GM19438 (cell line): ENCODE measurements around the gene ZNF200.

Experiments
- ATAC-seq: cut with Tn5 transposase; IDR thresholded peaks from one replicate; pipeline ENCODE4 v1.9.1; 2021; ENCODE audit warnings: low read depth; ENCODE audit not compliant: unreplicated experiment

The ZNF200 gene

DNA sequence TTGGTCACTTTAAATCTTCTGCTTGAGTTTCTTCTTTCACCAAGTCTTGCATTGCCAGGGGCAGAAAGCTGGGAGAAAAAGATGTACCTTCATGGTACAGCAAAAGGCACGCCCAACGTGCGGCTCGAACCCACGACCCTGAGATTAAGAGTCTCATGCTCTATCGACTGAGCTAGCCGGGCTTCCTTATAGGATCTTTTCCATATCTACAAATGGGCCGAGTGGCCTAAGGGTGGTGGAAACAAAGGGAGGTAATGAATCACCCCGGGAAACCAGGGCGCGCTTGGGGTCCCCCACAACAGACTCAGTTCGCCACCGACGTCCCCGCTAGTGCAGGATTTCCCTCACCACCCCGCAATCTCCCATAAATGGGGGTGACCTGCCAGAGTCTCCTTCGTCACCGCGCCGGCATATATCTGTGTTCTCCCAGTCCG, 54.5 kb downstream of the ZNF200 start:
- ATAC-seq = no peak

DNA sequence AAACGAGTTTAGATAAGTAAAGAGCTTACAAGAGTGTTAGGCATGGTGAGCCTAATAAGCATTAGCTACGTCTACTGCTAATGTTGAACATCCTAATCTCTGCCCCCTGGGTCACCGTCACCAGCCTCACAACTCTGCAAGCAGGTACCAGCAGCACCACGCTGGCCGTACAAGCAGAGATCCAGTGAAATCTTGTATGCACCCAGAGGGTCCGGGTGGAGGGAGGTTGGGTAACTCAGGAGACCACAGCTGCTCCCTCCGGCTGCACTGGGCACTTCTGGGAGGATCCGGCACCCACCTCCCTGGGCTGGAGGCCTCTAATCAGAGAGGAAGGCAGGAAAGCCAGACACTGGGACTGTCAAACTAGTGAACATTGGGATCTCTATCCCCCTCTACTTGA, 55.3 kb downstream of the ZNF200 start:
- no peak for ATAC-seq

DNA sequence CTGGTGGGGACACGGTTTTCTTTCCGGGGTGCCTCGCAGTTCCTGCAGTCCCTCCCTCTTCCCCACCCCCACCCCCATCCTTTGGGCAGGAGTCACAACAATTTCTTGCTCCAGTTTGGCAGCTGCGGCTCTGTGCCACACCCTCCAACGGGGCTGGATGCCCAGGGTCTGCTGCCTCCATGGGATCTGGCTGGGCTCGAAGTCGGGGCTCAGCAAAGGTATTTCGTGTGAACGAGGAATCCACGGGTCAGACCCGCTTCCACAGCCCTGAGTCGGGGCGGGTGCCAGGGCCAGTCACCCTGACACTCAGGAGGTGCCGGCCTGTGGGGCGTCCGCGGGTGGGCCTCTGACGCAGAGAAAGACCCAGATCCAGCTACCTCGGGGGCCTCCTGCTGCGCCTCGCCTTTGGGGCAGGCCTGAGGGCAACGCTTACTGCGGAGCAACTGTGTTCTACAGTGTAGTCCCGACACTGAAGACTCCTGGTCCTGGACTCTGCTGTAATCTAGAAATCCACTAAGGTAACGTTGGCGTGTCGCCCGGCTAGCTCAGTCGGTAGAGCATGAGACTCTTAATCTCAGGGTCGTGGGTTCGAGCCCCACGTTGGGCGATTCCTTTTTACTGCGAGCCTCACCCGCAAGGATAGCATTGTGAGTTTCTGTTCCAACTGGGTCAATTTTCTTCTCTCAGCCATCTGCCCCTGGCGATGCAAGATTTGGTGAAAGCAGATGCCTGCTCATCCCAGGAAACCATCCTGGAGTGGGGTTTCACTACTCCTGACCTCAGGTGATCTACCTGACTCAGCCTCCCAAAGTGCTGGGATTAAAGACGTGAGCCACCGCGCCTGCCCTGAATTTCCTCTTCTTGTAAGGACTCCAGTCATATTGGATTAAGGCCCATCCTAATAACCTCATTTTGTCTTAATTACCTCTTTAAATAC, 59.5 kb downstream of the ZNF200 start:
- no peak for ATAC-seq

DNA sequence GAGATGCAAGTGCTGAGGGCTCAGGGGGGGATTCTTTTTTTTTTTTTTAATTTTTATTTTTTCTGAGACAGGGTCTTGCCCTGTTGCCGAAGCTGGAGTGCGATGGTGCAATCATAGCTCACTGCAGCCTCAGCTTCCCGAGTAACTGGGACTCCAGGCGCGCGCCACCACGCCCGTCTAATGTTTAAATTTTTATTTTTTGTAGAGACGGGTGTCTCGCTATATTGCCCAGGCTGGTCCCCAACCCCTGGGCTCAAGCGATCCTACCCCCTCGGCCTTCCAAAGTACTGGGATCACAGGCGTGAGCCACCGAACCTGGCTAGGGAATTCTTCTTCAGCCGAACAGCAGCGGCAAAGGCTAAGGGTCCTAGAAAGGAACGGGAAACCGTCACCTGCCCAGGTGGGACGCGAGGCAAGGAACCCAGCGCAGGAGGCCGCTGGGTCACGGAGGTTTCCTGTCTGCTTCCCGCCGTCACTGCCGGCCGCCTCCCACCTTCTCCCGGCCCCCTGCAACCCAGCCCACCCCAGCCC, 60.3 kb downstream of the ZNF200 start:
- no peak for ATAC-seq

DNA sequence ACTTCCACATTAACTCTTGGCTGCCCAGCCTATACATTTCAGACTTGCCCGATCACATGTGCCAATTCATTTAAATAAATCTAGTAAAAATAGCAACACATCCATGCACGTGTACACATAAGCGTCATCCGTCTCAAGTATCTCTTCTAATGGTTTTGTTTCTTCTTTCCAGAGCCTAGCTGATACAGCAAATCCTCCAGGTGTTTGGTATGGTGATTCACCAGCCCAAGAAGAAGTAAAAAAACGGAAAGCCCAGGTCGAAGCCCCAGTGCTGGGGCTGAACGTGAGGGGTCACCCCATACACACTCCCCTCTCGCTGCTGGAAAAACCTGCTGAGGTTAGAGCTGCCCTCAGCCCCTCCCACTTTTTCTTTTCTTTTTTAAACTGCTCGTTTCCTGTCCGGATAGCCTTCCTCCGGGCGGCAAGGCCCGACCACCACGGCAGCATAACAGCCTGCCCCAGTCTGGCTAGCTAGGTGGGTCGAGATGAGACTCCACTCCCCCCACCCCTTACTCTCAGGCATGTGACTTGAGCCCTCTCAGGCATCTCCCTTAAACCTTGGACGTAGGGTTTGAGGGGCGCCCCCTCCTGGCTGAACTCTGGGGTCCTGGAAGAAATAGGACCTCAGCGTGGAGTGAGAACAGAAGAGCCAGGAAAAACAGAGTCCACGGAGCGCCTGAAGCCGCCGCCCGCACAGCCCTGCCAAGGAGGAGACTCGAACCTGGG, 60.9 kb downstream of the ZNF200 start:
- ATAC-seq = no peak
